ENCODE data around the gene PTCSC3.

DNA sequence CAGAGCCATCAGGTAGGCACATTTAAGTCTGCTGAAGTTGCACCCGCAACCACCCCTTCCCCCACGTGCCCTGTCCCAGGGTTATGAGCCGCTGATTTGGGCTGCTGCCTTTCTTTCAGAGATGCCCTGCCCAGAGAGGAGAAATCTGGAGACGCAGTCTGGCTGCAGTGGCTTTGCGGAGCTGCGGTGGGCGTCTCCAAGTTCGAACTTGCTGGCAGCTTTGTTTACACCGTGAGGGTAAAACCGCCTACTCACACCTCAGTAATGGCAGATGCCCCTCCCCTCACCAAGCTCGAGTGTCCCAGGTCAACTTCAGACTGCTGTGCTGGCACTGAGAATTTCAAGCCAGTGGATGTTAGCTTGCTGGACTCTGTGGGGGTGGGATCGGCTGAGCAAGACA lies 14.7 kb downstream of the PTCSC3 start:
- TF ChIP-seq, protein P1, sequence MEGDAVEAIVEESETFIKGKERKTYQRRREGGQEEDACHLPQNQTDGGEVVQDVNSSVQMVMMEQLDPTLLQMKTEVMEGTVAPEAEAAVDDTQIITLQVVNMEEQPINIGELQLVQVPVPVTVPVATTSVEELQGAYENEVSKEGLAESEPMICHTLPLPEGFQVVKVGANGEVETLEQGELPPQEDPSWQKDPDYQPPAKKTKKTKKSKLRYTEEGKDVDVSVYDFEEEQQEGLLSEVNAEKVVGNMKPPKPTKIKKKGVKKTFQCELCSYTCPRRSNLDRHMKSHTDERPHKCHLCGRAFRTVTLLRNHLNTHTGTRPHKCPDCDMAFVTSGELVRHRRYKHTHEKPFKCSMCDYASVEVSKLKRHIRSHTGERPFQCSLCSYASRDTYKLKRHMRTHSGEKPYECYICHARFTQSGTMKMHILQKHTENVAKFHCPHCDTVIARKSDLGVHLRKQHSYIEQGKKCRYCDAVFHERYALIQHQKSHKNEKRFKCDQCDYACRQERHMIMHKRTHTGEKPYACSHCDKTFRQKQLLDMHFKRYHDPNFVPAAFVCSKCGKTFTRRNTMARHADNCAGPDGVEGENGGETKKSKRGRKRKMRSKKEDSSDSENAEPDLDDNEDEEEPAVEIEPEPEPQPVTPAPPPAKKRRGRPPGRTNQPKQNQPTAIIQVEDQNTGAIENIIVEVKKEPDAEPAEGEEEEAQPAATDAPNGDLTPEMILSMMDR (IDR thresholded peaks at IDR 0.05; ENCODE audit: poor library complexity) = no peak
- TF ChIP-seq EZH2 (IDR thresholded peaks at IDR 0.05; ENCODE audit: borderline replicate concordance) (no peak), EZH2phosphoT487 (IDR thresholded peaks at IDR 0.05; ENCODE audit: low read depth, severe bottlenecking, unreplicated experiment) (no peak)

All from hepatocyte (in vitro differentiated cells).